Measurements from ENCODE around the gene NME4.

DNA sequence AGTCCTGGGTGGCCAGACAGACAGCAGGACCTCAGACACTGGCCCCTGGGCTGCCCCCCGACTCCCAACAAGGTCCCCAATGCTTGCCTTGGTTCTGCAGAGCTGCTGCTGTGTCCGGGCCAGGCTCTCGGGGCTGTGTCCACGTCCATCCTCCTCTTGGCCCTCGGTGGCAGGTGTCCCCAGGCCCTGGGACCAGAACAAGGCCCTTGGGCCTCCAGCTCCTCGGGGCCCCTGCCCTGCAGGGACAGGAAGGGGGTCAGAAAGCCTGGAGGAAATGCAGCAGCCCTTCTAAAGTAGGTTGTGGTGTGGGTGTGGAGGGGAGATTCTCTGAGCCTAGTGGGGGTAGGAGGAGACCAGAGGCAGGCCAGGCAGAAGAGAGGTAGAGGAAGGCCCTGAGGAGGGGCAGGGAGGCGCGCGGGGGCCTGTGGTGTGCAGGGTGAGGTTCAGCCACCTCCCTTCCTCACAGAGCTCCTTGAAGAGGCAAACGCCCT, 42.0 kb upstream of the NME4 start:
- TF ChIP-seq CTCF (optimal IDR thresholded peaks at IDR 0.05 in 1 of 3, IDR thresholded peaks at IDR 0.05 in 1 of 3, conservative IDR thresholded peaks at IDR 0.05 in 1 of 3; ENCODE audit: extremely low read depth in 1 of 3, insufficient read depth in 2 of 3, low read length in 3 of 3) (no peak), EZH2 (IDR thresholded peaks at IDR 0.05; ENCODE audit: low read length) (no peak)
